Limb (tissue), 2 donors: ENCODE data around the gene FBLN7.
A peak's percentile ranks its signal among the peaks of the same experiment; 100 is the strongest.

Source experiments
- DNase-seq, 2 donors: peaks; one replicate each; pipeline ENCODE4 v3.0.0-alpha.2; 2016; ENCODE audit errors: extremely low spot score in 2 of 2

The FBLN7 gene

DNA sequence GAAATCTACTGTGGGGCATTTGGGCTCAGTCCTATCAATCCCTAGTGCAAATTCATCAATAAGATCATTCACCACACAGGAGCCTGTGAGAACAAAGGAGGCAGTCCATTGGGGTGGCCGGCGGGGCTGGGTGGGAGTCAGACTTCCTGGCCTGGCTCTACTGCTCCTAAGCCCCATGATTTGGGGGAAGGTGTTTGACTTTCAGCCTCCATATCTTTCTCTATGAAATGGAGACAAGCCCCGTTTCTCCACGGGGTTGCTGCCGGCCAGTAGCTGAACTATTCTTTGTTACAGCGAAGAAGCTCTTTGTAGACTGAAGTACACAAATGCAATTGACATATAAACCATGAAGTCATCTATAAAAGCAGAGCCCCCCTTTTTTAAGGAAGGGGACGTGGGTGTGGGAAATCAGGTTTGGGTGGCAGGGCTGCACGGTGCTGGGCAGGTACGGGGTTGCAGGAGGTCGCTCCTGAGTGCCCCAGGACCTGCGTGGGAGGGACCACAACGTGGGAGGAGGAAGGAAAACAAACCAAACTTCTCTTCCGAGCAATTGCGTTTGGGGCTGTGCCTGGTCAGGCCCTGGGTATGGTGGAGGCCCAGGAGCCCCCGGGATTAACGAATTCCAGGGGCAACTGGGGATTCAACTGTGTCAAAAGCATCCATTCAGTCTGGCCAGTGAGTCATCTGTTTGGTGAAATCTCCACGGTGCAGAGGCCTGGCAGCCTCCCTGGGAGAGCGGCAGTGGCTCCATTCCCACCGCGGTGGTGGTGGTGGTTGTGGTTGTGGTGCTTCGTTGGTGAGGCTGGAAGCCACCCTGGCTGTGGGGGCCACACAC, 18.2 kb downstream of the FBLN7 start:
- no peak for DNase-seq

DNA sequence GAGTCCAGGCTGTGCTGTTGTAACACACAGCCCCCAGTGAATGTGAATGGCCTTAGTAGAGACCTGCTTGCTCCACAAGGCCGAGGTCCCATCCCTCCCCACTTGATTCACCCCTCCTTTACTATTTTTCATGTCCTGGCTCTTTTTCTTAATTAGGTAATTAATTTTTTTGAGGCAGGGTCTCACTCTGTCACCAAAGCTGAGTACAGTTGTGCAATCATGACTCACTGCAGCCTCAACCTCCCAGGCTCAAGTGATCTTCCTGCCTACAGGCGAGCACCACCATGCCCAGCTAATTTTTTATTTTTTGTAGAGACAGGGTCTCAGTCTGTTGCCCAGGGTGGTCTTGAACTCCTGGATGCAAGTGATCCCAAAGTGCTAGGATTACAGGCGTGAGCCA, 19.3 kb downstream of the FBLN7 start:
- no peak for DNase-seq

DNA sequence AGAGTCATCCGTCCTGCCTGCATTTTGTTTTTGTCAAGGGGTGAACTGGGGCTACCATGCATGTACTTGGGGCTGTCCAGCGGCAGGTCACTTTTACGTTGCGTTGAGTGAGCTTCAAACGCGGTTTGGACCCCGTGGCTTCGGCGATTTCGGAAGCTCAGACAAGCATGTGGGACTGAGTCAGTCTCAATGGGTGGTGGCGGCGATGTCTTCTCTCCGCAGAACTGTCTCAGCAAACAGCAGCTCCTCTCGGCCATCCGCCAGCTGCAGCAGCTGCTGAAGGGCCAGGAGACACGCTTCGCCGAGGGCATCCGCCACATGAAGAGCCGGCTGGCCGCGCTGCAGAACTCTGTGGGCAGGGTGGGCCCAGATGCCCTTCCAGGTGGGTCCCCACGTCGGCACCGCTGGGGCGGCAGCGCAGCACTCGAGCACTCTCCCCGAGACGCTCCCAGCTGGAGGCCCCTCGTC, 21.3 kb downstream of the FBLN7 start:
- DNase-seq, result no peak

DNA sequence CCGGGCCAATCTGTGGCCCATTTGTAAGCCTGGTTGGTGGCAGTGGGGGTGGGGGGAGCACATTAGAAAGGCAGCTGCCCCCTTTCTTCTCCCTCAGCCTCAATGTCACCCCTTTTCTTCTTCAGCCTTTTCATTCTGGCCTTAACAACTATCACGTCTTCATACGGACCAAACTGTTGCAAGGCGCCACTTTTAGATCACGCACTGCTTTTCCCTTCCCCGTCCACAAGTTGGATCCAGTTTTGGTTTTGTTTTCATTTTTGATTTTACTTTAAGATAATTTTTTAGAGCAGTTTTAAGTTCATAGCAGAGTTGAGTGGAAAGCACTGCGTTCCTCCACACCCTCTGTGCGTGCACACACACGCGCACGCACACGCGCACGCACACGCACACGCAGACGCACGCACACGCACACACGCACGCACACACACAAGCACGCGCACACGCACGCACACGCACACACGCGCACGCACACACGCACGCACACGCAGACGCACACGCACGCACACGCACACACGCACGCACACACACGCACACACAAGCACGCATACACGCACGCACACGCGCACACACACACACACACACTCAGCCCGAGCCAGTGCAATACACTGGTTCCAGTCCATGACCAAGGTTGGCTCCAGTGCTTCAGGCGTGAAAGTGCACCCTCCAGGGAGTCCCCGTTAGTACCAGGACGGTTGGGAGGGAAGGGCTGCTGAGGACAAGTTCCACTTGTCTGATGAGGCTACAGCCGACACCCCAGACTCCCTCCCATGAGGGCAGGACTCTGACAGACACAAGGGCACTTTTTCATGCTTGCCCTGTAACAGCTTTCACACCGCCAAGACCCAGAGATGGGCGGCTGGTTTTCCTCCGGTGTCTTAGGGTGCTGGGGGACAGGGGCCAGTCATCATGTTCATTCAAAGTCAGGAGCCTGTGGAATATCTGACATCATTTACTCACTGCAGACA, 22.4 kb downstream of the FBLN7 start:
- no peak for DNase-seq

DNA sequence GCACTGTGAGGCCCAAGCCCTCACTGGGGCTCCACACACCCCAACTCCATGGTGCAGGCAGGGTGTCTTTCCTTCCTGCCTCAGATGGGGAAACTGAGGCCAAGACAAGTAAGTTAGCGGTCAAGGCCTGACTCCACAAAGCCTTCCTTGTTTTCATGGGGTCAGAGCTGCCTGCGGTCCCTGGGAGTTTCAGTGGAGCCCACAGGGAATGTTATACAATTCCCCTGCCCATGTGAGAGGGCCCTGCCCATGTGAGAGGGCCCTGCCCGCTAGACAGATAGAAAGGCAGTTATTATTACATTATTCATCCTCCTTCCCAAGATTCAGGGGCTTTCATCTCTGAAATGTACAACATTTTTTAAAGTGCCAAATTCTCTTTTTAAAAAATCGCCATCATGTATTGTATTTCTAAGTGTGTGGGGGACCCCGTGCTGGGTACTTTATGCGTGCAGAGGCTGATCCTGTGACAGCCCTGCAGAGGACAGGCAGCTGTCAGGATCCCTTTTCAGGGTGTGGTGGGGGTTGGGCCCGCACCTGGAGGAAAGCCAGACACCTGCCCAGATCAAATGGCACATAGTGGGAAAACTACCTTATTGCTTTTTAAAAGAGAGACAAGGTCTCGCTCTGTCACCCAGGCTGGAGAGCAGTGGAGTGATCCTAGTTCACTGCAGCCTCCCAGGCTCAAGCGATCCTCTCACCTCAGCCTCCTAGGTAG, 23.4 kb downstream of the FBLN7 start:
- DNase-seq, result no peak

DNA sequence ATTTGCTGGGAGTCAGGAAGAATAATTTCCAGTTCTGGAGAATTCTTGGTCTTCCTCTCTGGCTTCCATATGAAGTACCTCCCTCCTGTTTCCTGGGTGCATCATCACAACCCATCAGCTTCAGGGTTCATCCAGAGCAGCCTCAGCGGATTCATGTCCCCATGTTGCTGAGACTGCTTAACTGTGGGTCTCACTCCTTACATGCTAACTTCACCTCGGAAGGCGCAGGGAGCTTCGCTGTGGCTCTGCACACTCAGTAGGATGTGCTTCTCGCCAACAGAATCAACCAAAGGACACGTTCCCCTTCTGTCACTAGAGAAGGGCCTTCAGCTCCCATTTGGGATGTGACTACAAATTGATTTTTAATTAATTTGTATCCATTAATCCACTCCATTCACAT, 24.2 kb downstream of the FBLN7 start:
- DNase-seq, result no peak

DNA sequence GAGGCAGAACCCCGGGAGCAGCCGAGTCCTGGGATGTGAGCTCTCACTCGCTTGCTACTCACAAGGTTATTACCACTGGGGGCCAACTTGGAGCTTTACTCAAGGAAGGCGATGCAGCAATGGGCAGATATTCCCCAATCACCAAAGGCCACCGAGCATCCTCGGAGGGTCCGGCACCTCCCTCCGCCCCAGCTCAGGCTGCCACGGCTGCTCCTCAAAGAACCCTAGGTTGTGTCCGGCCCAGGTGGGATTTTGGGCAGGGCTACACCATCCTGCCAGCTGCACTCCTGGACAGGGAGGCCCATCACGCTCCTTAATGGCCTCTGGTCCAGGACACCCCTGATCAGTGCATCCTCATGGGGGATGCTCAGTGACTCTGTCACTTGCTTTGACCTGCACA, 24.8 kb downstream of the FBLN7 start:
- no peak for DNase-seq

DNA sequence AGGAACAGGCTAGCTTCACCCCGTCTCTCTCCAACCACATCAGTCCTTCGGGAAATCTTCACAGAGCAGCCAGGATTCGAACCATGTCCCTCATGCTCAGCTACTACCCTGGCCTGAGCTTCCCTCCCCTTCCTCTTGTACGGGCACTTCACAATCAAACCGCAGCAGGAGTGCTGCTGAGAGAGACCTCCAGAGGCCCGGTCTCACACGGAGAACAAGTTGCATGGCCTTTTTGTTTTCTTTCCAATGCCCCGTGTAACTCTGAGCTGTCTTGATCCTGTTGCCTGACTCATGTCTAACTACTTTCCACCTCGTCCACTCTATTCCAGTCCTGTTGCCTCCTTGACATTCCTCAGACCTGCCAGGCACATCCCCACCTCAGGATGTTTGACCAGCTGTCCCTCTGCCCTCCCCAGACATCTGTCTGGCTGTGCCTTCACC, 25.4 kb downstream of the FBLN7 start:
- DNase-seq, result no peak

DNA sequence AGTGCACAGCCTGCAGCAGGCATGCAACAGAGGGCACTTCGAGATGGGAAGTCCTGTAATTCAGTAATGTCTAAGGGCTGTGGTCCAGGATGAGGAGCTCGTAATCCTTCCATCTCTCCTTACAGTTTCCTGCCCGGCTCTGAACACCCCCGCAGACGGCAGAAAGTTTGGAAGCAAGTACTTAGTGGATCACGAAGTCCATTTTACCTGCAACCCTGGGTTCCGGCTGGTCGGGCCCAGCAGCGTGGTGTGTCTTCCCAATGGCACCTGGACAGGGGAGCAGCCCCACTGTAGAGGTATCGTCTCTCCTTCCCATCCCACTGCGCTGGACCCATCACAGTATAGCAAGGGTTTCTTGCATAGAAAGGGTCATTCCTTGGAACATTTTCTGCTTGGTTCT, 26.7 kb downstream of the FBLN7 start:
- DNase-seq, result no peak

DNA sequence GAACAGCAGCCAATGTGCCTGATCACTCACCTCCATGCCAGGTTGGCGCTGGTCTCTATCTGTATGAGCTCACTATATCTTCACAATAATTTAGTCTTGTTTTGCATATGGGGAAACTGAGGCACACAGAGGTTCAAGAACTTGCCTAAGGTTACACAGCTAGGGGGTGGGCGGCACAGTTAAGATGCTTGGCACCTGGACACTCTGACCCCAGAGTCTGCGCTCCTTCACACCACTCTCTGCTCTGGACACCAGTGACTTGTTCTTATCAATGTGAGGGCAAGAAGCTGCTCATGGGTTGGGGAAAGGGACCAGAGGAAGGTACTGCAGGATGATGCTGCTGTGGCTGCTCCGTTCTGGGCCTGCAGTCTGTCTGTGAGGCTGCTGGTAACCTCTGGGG, 27.1 kb downstream of the FBLN7 start:
- DNase-seq, result no peak

DNA sequence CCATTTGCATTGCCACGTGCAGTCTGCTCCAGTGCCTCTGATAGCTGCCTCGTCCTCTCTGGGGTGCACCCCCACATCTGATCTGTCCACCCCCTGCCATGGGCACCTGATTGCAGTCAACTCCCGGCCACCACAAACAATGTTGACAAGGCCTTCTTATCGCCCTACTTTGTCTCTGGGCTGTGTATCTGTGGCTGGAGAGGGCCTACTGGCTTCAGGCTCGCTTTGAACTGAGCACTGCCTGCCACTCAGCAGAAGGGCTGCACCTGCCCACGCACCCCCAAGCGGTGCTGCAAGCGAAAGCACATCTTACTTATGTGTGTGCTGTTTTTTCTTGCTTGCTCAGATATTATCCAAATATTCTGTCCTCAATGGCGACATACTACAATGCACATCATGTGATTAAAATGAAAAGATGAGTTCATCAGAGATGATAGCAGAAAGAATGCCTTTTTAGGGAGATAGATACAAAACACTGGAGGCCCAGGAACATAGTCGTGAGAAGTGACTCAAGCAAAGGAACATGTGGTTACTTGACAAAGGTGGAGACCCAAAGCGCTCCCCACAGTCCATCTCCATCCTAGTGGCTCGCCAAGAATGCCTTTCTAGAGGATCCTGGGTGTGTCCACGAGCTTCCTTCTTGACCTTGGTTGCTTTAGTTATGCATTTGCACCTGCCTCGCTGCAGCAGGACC, 28.8 kb downstream of the FBLN7 start:
- DNase-seq, result no peak

DNA sequence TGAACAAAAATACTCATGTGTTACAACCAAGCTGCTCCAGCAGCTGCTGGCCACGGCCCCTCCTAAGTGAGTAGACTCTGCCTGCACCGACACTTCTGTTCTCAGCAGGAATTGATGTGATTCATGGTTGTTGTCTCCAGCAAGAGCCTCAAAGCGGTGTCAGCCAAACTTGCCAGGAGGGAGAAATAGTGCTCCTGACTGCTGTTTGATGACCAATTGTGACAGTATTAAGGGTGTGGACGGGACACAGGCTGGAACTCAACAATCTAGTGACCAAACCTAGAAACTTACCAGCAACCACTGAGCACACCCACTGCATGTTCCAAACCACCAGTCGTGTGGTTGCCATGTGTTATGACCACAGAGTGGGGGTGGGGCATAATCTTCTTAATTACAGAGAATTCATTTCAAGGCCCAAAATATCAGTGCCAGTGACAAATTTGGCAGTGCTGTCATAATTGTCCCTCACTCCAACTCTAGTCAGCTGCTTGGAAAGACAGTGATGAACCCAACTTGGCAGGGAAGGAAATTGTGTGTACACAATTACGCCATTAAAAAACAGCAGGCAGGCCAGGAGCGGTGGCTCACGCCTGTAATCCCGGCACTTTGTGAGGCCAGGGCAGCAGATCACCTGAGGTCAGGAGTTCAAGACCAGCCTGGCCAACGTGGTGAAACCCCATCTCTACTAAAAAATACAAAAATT, 30.4 kb downstream of the FBLN7 start:
- no peak for DNase-seq

DNA sequence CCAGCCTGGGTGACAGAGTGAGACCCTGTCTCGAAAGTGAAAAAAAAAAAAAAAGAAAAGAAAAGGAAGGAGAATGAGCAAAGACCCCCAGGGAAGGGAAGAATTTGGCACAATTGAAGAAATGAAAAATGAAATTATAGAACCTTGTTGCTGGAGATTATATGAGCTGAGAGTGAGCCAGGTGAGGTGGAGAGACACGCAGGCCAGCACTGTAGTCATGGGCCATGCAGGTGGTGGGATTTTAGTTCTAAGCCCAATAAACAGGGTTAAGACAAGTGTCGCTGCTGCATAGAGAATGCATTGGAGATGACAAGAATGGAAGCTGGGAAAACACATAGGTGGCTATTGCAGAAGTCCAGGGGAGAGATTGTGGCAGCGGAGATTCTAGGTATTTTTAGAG, 32.3 kb downstream of the FBLN7 start:
- no peak for DNase-seq

DNA sequence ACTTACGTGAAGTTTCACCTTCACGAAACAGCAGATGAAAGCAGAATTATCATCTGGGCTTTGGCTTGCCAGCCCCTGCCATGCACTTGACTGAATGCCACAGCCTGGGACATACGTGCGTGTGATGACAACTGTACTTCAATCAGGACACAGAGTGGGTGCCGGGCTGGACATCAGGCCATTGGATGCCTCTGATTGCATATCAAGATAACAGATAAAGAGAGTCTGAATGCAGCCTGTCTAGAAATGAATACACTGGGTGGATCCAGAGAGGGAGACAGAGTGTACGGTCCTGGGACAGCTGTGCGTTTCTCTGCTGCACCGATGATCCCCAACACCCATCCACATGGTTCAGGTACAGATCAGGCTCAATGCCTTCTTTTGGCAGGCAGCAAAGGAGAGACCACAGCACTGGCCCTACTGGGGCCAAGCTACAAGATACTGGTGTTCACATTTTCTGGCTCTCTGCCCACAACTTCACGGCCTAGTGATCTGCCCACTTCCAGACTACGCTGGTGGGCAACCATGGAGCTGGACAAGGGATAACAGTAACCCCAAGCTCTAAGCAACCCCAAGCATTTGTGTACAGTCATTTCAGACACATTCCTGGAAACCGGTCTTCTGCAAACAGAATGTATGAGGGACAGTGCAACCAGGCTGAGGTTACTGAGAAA, 35.6 kb downstream of the FBLN7 start:
- no peak for DNase-seq

DNA sequence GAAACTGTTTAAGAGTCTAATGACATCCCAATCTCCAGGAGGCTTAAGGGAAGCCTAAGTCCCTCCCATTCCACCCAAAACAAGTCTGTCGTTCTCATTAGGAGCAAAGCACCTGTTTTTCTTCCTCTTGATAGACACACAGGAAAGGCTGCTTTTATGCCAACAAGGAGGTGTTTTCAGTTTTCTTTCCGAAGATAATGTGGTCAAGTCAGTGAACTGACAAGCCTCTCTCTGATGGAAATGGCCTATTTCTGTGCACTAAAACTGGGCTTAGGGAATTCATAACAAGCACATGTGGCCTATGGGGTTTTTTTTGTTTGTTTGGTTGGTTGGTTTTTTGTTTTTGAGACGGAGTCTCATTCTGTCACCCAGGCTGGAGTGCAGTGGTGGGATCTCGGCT, 36.2 kb downstream of the FBLN7 start:
- DNase-seq, result no peak

DNA sequence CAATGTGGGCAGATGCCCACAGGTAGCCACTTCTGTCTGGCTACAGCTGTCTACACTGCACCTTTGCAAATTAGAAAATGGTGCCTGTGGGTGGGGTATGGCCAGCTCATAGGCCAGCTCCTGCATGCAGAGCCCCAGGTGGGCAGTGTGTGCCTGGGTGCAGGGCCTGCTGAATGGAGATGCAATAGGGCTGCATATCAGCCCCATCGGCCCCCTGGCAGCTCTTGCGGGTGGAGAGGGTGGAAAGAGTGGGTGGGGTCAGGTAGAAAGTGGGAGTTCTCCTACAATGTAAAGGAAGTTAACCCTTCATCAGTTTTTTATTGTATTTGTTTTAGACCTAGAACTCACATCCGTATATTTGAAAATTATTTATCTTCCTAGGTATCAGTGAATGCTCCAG, 37.1 kb downstream of the FBLN7 start:
- DNase-seq, result no peak

DNA sequence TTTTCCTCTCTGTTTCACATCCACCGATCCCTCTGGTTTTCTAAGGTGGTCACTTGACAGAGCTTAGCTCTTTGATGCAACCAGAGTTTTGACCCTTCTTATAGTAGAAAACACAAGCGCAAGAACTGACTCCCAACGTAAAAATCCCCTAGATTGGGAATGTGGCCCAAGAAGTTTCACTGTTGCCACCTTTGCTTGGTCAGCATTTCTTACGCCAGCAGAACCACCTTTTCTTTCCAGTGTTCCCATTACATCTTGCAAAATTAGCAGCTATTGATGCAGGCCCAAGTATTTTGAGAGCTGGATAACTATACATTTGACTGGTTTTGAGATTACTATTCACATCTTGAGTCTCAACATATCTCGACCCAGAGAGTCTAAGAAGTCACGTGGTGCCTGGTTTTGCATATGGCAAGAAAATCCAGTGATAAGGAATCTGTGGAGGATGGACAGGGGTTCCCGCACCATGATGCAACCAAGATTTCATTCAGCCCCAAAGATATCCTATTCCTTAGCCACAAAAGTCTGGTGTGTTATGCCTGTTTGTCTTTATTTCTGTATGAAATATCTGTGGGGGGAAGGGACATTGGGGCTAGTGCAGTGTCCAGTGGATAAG, 37.9 kb downstream of the FBLN7 start:
- DNase-seq, result no peak

DNA sequence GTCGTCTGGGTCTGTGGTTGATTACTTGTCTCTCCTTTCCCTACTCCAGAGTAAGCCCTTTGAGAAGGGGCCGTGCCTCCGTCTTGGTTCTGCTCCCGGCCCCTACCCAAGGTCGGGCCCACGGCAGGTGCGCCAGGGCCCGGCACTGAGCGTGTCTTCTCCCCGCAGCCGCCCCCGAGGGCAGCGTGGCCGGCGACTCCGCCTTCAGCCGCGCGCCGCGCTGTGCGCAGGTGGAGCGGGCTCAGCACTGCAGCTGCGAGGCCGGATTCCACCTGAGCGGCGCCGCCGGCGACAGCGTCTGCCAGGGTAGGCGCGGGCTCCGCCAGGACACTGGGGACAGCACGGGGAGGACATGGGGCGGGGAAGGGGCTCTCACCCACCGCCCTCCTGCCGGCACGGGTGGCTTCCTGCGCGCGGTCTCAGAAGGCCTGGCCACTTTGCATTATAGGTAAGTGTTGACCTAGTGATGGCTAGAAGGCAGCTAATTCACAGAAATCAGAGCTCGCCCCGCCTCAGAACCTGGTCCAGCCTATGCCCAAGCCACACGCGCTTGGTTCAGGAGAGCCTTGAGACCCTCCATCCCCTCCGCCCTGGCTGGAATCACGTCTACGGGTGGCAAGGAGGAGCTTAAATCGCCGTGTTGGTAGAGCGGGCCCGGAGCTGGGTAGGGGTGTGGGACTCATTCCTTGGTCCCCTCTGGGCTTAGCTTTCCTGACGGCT, 43.5 kb downstream of the FBLN7 start:
- DNase-seq, result no peak

DNA sequence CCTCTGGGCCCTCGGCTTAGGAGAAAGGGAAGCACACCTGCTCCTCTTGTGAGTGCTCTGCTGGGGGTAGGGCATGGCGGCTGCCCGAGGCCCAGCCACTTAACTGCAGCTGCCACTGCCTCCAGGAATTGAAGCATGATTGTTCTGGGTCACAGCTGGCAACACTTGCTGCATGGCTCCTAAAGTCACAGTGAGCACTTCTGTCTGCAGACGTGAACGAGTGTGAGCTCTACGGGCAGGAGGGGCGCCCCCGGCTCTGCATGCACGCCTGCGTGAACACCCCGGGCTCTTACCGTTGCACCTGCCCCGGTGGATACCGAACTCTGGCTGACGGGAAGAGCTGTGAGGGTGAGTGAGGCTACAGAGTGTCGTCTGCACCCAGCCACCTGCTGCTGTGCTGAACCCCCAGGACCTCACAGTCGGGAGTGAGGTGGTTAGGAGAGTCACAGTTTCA, 44.4 kb downstream of the FBLN7 start:
- peak in 1 of 2 donors; percentile 21 for DNase-seq
